ENCODE data around the gene ADCK1. TPM values are rescaled to one million over a fixed set of nuclear protein-coding genes. Genes with fewer than 3 reads are reported as not detected.
A peak's percentile ranks its signal among the peaks of the same experiment; 100 is the strongest.

The ADCK1 gene
- polyA plus RNA-seq, 3 donors from 2014 or later = 3.8 to 14.7 (median 8.7) TPM

- DNase-seq = no peak
- Mint-ChIP-seq H3K9me3 (peaks cover 0 to 2% (median 0%) of the 10 kb centered on the region in 6 donors), H3K4me1 (no peaks in the 10 kb centered on the region), H3K27ac (no peak overlapping the region), H3K27me3 (ENCODE audit: low read depth in 3 of 3) (peaks cover 0 to 2% (median 0%) of the 10 kb centered on the region in 3 donors), H3K4me3 (no peak overlapping the region), H3K36me3 (peaks cover 4 to 10% (median 5%) of the 10 kb centered on the region in 3 donors)
Observed at GRCh38 chr14:77864085-77864484, 64.2 kb downstream of the ADCK1 start.

GRCh38 chr14:77864580-77864979 lies 64.7 kb downstream of the ADCK1 start:
- Mint-ChIP-seq H3K27ac (no peak overlapping the region), H3K4me1 (no peaks in the 10 kb centered on the region), H3K4me3 (no peak overlapping the region), H3K9me3 (peaks cover 0 to 2% (median 0%) of the 10 kb centered on the region in 6 donors), H3K27me3 (ENCODE audit: low read depth in 3 of 3) (peaks cover 0 to 2% (median 0%) of the 10 kb centered on the region in 3 donors), H3K36me3 (peaks cover 4 to 10% (median 5%) of the 10 kb centered on the region in 3 donors)
- no peak for DNase-seq

GRCh38 chr14:77865455-77865854 lies 65.5 kb downstream of the ADCK1 start:
- Mint-ChIP-seq H3K27ac (no peak overlapping the region), H3K4me1 (no peaks in the 10 kb centered on the region), H3K27me3 (ENCODE audit: low read depth in 3 of 3) (peaks cover 0 to 2% (median 0%) of the 10 kb centered on the region in 3 donors), H3K9me3 (peaks cover 0 to 2% (median 0%) of the 10 kb centered on the region in 6 donors), H3K4me3 (no peak overlapping the region), H3K36me3 (peaks cover 4 to 10% (median 5%) of the 10 kb centered on the region in 3 donors)
- no peak for DNase-seq

- H3K4me3 Mint-ChIP-seq = no peak overlapping the region
- no peak for DNase-seq
- H3K4me1 Mint-ChIP-seq = no peaks in the 10 kb centered on the region
- H3K36me3 Mint-ChIP-seq = peaks cover 4 to 10% (median 5%) of the 10 kb centered on the region in 3 donors
- H3K9me3 Mint-ChIP-seq = peaks cover 0 to 2% (median 0%) of the 10 kb centered on the region in 6 donors
- H3K27me3 Mint-ChIP-seq (ENCODE audit: low read depth in 3 of 3) = peaks cover 0 to 2% (median 0%) of the 10 kb centered on the region in 3 donors
- H3K27ac Mint-ChIP-seq = no peak overlapping the region
Observed at GRCh38 chr14:77866932-77867331, 67.0 kb downstream of the ADCK1 start.

GRCh38 chr14:77867476-77867875 lies 67.6 kb downstream of the ADCK1 start:
- H3K36me3 Mint-ChIP-seq = peaks cover 4 to 10% (median 5%) of the 10 kb centered on the region in 3 donors
- H3K9me3 Mint-ChIP-seq = peaks cover 0 to 2% (median 0%) of the 10 kb centered on the region in 6 donors
- H3K4me3 Mint-ChIP-seq = no peak overlapping the region
- no peaks in the 10 kb centered on the region for H3K4me1 Mint-ChIP-seq
- peaks cover 0 to 2% (median 0%) of the 10 kb centered on the region in 3 donors for H3K27me3 Mint-ChIP-seq (ENCODE audit: low read depth in 3 of 3)
- H3K27ac Mint-ChIP-seq = no peak overlapping the region
- DNase-seq = no peak

- Mint-ChIP-seq H3K27ac (peak overlapping the region in 1 of 6 donors; percentile 71), H3K4me3 (no peak overlapping the region), H3K9me3 (peaks cover 0 to 2% (median 0%) of the 10 kb centered on the region in 6 donors), H3K4me1 (no peaks in the 10 kb centered on the region), H3K27me3 (ENCODE audit: low read depth in 3 of 3) (peaks cover 0 to 1% (median 0%) of the 10 kb centered on the region in 3 donors), H3K36me3 (peaks cover 8 to 10% (median 9%) of the 10 kb centered on the region in 3 donors)
- no peak for DNase-seq
Observed at GRCh38 chr14:77868552-77869285, 68.8 kb downstream of the ADCK1 start.

- no peak for DNase-seq
- Mint-ChIP-seq H3K4me1 (no peaks in the 10 kb centered on the region), H3K4me3 (no peak overlapping the region), H3K36me3 (peaks cover 3 to 14% (median 10%) of the 10 kb centered on the region in 3 donors), H3K9me3 (peaks cover 0 to 2% (median 0%) of the 10 kb centered on the region in 6 donors), H3K27ac (no peak overlapping the region), H3K27me3 (ENCODE audit: low read depth in 3 of 3) (peaks cover 0 to 1% (median 0%) of the 10 kb centered on the region in 3 donors)
Observed at GRCh38 chr14:77869340-77869739, 69.4 kb downstream of the ADCK1 start.

- Mint-ChIP-seq H3K4me3 (no peak overlapping the region), H3K9me3 (peaks cover 0 to 2% (median 0%) of the 10 kb centered on the region in 6 donors), H3K27me3 (ENCODE audit: low read depth in 3 of 3) (peaks cover 0 to 1% (median 0%) of the 10 kb centered on the region in 3 donors), H3K27ac (no peak overlapping the region), H3K4me1 (no peaks in the 10 kb centered on the region), H3K36me3 (peaks cover 13 to 20% (median 15%) of the 10 kb centered on the region in 3 donors)
- DNase-seq = no peak
Observed at GRCh38 chr14:77870646-77871045, 70.7 kb downstream of the ADCK1 start.

- peaks cover 0 to 1% (median 0%) of the 10 kb centered on the region in 3 donors for H3K27me3 Mint-ChIP-seq (ENCODE audit: low read depth in 3 of 3)
- peaks cover 15 to 27% (median 20%) of the 10 kb centered on the region in 3 donors for H3K36me3 Mint-ChIP-seq
- H3K27ac Mint-ChIP-seq = no peak overlapping the region
- DNase-seq = no peak
- H3K4me3 Mint-ChIP-seq = no peak overlapping the region
- H3K4me1 Mint-ChIP-seq = no peaks in the 10 kb centered on the region
- no peaks in the 10 kb centered on the region for H3K9me3 Mint-ChIP-seq
Observed at GRCh38 chr14:77872152-77872551, 72.2 kb downstream of the ADCK1 start.

GRCh38 chr14:77872983-77873382 lies 73.1 kb downstream of the ADCK1 start:
- no peak overlapping the region for H3K4me3 Mint-ChIP-seq
- H3K4me1 Mint-ChIP-seq = no peaks in the 10 kb centered on the region
- peaks cover 19 to 27% (median 20%) of the 10 kb centered on the region in 3 donors for H3K36me3 Mint-ChIP-seq
- H3K27me3 Mint-ChIP-seq (ENCODE audit: low read depth in 3 of 3) = peaks cover 0 to 1% (median 0%) of the 10 kb centered on the region in 3 donors
- H3K27ac Mint-ChIP-seq = no peak overlapping the region
- H3K9me3 Mint-ChIP-seq = no peaks in the 10 kb centered on the region
- no peak for DNase-seq

- H3K36me3 Mint-ChIP-seq = peaks cover 14 to 22% (median 16%) of the 10 kb centered on the region in 3 donors
- no peak overlapping the region for H3K4me3 Mint-ChIP-seq
- H3K27ac Mint-ChIP-seq = no peak overlapping the region
- DNase-seq = no peak
- H3K9me3 Mint-ChIP-seq = no peaks in the 10 kb centered on the region
- H3K4me1 Mint-ChIP-seq = no peaks in the 10 kb centered on the region
- H3K27me3 Mint-ChIP-seq (ENCODE audit: low read depth in 3 of 3) = peaks cover 0 to 2% (median 0%) of the 10 kb centered on the region in 3 donors
Observed at GRCh38 chr14:77878783-77879182, 78.9 kb downstream of the ADCK1 start.

GRCh38 chr14:77880056-77880455 lies 80.1 kb downstream of the ADCK1 start:
- DNase-seq = no peak
- H3K4me1 Mint-ChIP-seq = no peaks in the 10 kb centered on the region
- H3K4me3 Mint-ChIP-seq = no peak overlapping the region
- peaks cover 9 to 12% (median 11%) of the 10 kb centered on the region in 3 donors for H3K36me3 Mint-ChIP-seq
- H3K27ac Mint-ChIP-seq = no peak overlapping the region
- H3K27me3 Mint-ChIP-seq (ENCODE audit: low read depth in 3 of 3) = peaks cover 0 to 2% (median 0%) of the 10 kb centered on the region in 3 donors
- no peaks in the 10 kb centered on the region for H3K9me3 Mint-ChIP-seq

- Mint-ChIP-seq H3K27ac (no peak overlapping the region), H3K9me3 (no peaks in the 10 kb centered on the region), H3K4me1 (no peaks in the 10 kb centered on the region), H3K36me3 (peaks cover 0 to 6% (median 4%) of the 10 kb centered on the region in 3 donors), H3K27me3 (ENCODE audit: low read depth in 3 of 3) (peaks cover 0 to 3% (median 0%) of the 10 kb centered on the region in 3 donors), H3K4me3 (no peak overlapping the region)
- no peak for DNase-seq
Observed at GRCh38 chr14:77882098-77882497, 82.2 kb downstream of the ADCK1 start.

- no peaks in the 10 kb centered on the region for H3K4me1 Mint-ChIP-seq
- H3K36me3 Mint-ChIP-seq = peaks cover 4 to 10% (median 6%) of the 10 kb centered on the region in 3 donors
- H3K9me3 Mint-ChIP-seq = no peaks in the 10 kb centered on the region
- no peak overlapping the region for H3K27ac Mint-ChIP-seq
- DNase-seq = no peak
- no peak overlapping the region for H3K4me3 Mint-ChIP-seq
- peaks cover 0 to 3% (median 0%) of the 10 kb centered on the region in 3 donors for H3K27me3 Mint-ChIP-seq (ENCODE audit: low read depth in 3 of 3)
Observed at GRCh38 chr14:77882636-77883035, 82.7 kb downstream of the ADCK1 start.
